ENCODE results near the gene TMEM131. TPM values are rescaled to one million over a fixed set of nuclear protein-coding genes. Genes with fewer than 3 reads are reported as not detected.

TMEM131 gene
- total and polyA plus RNA-seq, 7 donors, result 4.8 to 37.5 (median 24.3) TPM

- intact Hi-C loops (cut with DNase I), result no loop called here
- Histone ChIP-seq H3K4me1 (no peaks in the 10 kb centered on the region), H3K36me3 (no peaks in the 10 kb centered on the region), H3K9me3 (no peaks in the 10 kb centered on the region), H3K27ac (no peak overlapping the region), H3K27me3 (no peaks in the 10 kb centered on the region), H3K4me3 (no peak overlapping the region)
- no peak for DNase-seq
- WGBS, 2 donors, result 80 to 92% methylated on average over 3 of the region's 3 CpGs
- TF ChIP-seq CTCF (IDR thresholded peaks at IDR 0.05), result no peak
- no peak for TF ChIP-seq POLR2A (IDR thresholded peaks at IDR 0.05)
- no peak for TF ChIP-seq POLR2AphosphoS5 (IDR thresholded peaks at IDR 0.05)
- TF ChIP-seq EP300 (IDR thresholded peaks at IDR 0.05), result no peak
Measured at GRCh38 chr2:98008415-98008814, 12.7 kb upstream of the TMEM131 start.

GRCh38 chr2:98006378-98006777, 10.6 kb upstream of the TMEM131 start:
- no peak for DNase-seq
- Histone ChIP-seq H3K36me3 (no peaks in the 10 kb centered on the region), H3K9me3 (no peaks in the 10 kb centered on the region), H3K27me3 (no peaks in the 10 kb centered on the region), H3K4me3 (no peak overlapping the region), H3K27ac (no peak overlapping the region), H3K4me1 (no peaks in the 10 kb centered on the region)
- 92% methylated on average over 11 of the region's 11 CpGs for WGBS, 2 donors
- intact Hi-C loops (cut with DNase I), result no loop called here
- TF ChIP-seq EP300 (IDR thresholded peaks at IDR 0.05) (no peak), POLR2AphosphoS5 (IDR thresholded peaks at IDR 0.05) (no peak), CTCF (IDR thresholded peaks at IDR 0.05) (no peak), POLR2A (IDR thresholded peaks at IDR 0.05) (no peak)

- TF ChIP-seq EP300 (IDR thresholded peaks at IDR 0.05) (no peak), CTCF (IDR thresholded peaks at IDR 0.05) (no peak), POLR2AphosphoS5 (IDR thresholded peaks at IDR 0.05) (no peak), POLR2A (IDR thresholded peaks at IDR 0.05) (no peak)
- Histone ChIP-seq H3K27ac (no peak overlapping the region), H3K9me3 (no peaks in the 10 kb centered on the region), H3K27me3 (no peaks in the 10 kb centered on the region), H3K4me3 (no peak overlapping the region), H3K36me3 (no peaks in the 10 kb centered on the region), H3K4me1 (no peaks in the 10 kb centered on the region)
- DNase-seq, result no peak
- intact Hi-C loops (cut with DNase I), result no loop called here
- whole genome bisulfite sequencing, 2 donors, result 94 to 97% methylated on average over 3 of the region's 3 CpGs
Measured at GRCh38 chr2:98004613-98005012, 8.9 kb upstream of the TMEM131 start.

GRCh38 chr2:98004047-98004446, 8.3 kb upstream of the TMEM131 start:
- no peak for DNase-seq
- WGBS, 2 donors, result 92 to 94% methylated on average over 2 of the region's 2 CpGs
- Histone ChIP-seq H3K27ac (no peak overlapping the region), H3K9me3 (no peaks in the 10 kb centered on the region), H3K4me1 (no peaks in the 10 kb centered on the region), H3K36me3 (no peaks in the 10 kb centered on the region), H3K4me3 (no peak overlapping the region), H3K27me3 (no peaks in the 10 kb centered on the region)
- no peak for TF ChIP-seq POLR2AphosphoS5 (IDR thresholded peaks at IDR 0.05)
- TF ChIP-seq EP300 (IDR thresholded peaks at IDR 0.05), result no peak
- no peak for TF ChIP-seq POLR2A (IDR thresholded peaks at IDR 0.05)
- no peak for TF ChIP-seq CTCF (IDR thresholded peaks at IDR 0.05)
- intact Hi-C loops (cut with DNase I), result no loop called here

- Histone ChIP-seq H3K27me3 (no peaks in the 10 kb centered on the region), H3K36me3 (no peaks in the 10 kb centered on the region), H3K4me3 (no peak overlapping the region), H3K9me3 (no peaks in the 10 kb centered on the region), H3K4me1 (peaks cover 0 to 6% (median 3%) of the 10 kb centered on the region in 4 donors), H3K27ac (no peak overlapping the region)
- intact Hi-C loops (cut with DNase I), result loop anchor here (5.0 to 10.0 kb wide), 3 partner anchors 65 to 605 kb away; partner anchors contain the start of genes COA5 and UNC50
- TF ChIP-seq POLR2A (IDR thresholded peaks at IDR 0.05) (no peak), EP300 (IDR thresholded peaks at IDR 0.05) (no peak), CTCF (IDR thresholded peaks at IDR 0.05) (no peak), POLR2AphosphoS5 (IDR thresholded peaks at IDR 0.05) (no peak)
- WGBS, 2 donors, result 88 to 92% methylated on average over 3 of the region's 3 CpGs
- no peak for DNase-seq
Measured at GRCh38 chr2:97999536-97999935, 3.8 kb upstream of the TMEM131 start.

Measured in sigmoid colon (tissue), 7 donors.